Aorta (tissue), 5 donors: ENCODE measurements around the gene RALGAPA1. TPM values are rescaled to one million over a fixed set of nuclear protein-coding genes. Genes with fewer than 3 reads are reported as not detected.
"Not testable (repeated sequence)": the region's sequence is repeated elsewhere in the genome, so short reads cannot be mapped to it uniquely, and the experiment has no call there.

ENCODE experiments used
- ATAC-seq: fragments of 200-7000 bp; cut with Tn5 transposase; one replicate; pipeline ENCODE4 v1.9.1; 2022; ENCODE audit warnings: moderate library complexity; ENCODE audit not compliant: low FRiP score
- DNase-seq, 2 donors: peaks; one replicate each; pipeline ENCODE4 v3.0.0-alpha.2; 2020
- H3K27ac ChIP-seq, 2 donors: one replicate each; pipeline ENCODE4 v1.5.1; 2013; ENCODE audit warnings: low read length in 2 of 2, mild to moderate bottlenecking in 2 of 2, moderate library complexity in 2 of 2, control low read depth in 1 of 2, inconsistent platforms in 1 of 2, low read depth in 1 of 2
- H3K27me3 ChIP-seq, 2 donors: one replicate each; pipeline ENCODE4 v1.6.1; 2013; ENCODE audit warnings: control low read depth in 1 of 2, low read length in 1 of 2, mild to moderate bottlenecking in 1 of 2, moderate library complexity in 1 of 2; ENCODE audit not compliant: insufficient read depth in 2 of 2, control insufficient read depth in 1 of 2
- H3K36me3 ChIP-seq, 2 donors: one replicate each; pipeline ENCODE4 v1.6.1; 2013; ENCODE audit warnings: control low read depth in 1 of 2, low read length in 1 of 2, mild to moderate bottlenecking in 1 of 2; ENCODE audit not compliant: insufficient read depth in 2 of 2, control insufficient read depth in 1 of 2
- H3K4me1 ChIP-seq, 2 donors: one replicate each; pipeline ENCODE4 v1.6.1; 2013; ENCODE audit warnings: low read length in 2 of 2, control low read depth in 1 of 2, mild to moderate bottlenecking in 1 of 2, moderate library complexity in 1 of 2; ENCODE audit not compliant: insufficient read depth in 2 of 2, control insufficient read depth in 1 of 2
- H3K4me3 ChIP-seq, 2 donors: one replicate each; pipeline ENCODE4 v1.5.1; 2013; ENCODE audit warnings: low read length in 2 of 2, control low read depth in 1 of 2, mild to moderate bottlenecking in 1 of 2
- H3K9me3 ChIP-seq: one replicate; pipeline ENCODE4 v1.6.1; 2013; ENCODE audit warnings: mild to moderate bottlenecking, low read length; ENCODE audit not compliant: control insufficient read depth
- WGBS, 2 donors: extraction: QIAGEN DNeasy Blood & Tissue Kit; methylation state at CpG; one replicate each; pipeline ENCODE4 v1.1.7; 2013; 5-methylcytosine and 5-hydroxymethylcytosine counted together
- intact Hi-C, 2 donors: fragments of 100-400 bp; cut with DNase I; formaldehyde crosslinking; loops; one replicate each; pipeline versions ENCODE4 v1.14.2 to v1.15.0; 2022
- polyA plus RNA-seq, 2 donors: library from polyadenylated mRNA; stranded (reverse); fragments of 200-250 nt; gene quantifications; one replicate each; pipeline ENCODE4 v1.2.3, GENCODE V29; 2013
- total RNA-seq, 2 donors: library from RNA; stranded (reverse); fragmentation: NEBNext Ultra II Directional; extraction: Animal tissue kit (Norgen Biotek cat#: 25700); gene quantifications; one replicate each; pipeline ENCODE4 v1.2.1, GENCODE V29; 2021
- donor health status: healthy with polysubstance abuse.
- donor health status: Bipolar disorder and iron deficiency.
- donor health status: DM: no; HTN: no; CAD: no.
- donor health status: DM: no; HTN: no; CAD: no.
- donor health status: DM: yes; HTN: yes; CAD: no.

The RALGAPA1 gene
- total and polyA plus RNA-seq, 4 donors = 5.1 to 91.0 (median 56.2) TPM

DNA sequence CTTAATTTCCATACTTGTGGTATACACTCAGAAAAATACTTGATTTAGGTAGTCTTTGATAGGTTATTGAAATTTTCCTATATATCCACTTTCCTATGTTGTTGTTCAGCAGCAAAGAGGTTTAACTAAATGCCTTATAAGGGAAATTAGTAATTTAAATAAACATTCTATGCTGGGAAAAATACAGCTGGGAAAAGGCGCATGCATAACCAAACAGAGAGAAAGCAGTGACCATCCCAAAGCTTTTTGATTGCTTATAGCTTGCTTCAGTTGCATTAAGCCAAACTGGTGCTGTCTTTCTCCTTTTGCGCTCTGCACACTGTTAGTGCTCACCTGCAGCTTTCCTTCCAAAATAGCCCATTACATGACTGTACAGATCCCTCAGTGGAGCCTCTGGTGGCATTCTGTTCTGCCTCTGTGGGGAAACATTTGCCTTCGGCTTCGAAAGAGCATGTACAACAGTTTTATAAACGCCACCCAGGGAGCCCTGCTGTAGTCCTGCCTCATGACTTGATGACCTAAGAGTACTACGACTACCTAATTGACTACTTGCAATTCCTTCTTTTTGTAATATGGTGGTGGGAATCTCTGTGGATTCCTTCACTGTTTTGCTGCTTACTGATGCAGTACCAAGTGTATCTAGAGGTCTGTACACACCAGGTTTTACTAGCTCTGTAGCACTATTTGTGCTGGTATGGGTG is 120.8 kb downstream of the RALGAPA1 start:
- H3K9me3 ChIP-seq = no peaks in the 10 kb centered on the region
- H3K4me3 ChIP-seq = no peak overlapping the region
- no peak for DNase-seq
- WGBS, 2 donors = 88 to 90% methylated on average over 6 of the region's 6 CpGs
- H3K36me3 ChIP-seq = peaks cover 3% of the 10 kb centered on the region in 2 donors
- no peak for ATAC-seq
- no peaks in the 10 kb centered on the region for H3K4me1 ChIP-seq
- no peaks in the 10 kb centered on the region for H3K27me3 ChIP-seq
- intact Hi-C loops = no loop called here
- no peak overlapping the region for H3K27ac ChIP-seq

- no peak for ATAC-seq
- WGBS, 2 donors = 4 to 5% methylated on average over 1 of the region's 1 CpG
- no peak for DNase-seq
- no peaks in the 10 kb centered on the region for H3K27me3 ChIP-seq
- H3K9me3 ChIP-seq = no peaks in the 10 kb centered on the region
- peaks cover 3% of the 10 kb centered on the region in 2 donors for H3K36me3 ChIP-seq
- intact Hi-C loops = no loop called here
- no peak overlapping the region for H3K4me3 ChIP-seq
- H3K4me1 ChIP-seq = no peaks in the 10 kb centered on the region
- H3K27ac ChIP-seq = no peak overlapping the region
Observed at GRCh38 chr14:35687335-35687939, 121.7 kb downstream of the RALGAPA1 start.

DNA sequence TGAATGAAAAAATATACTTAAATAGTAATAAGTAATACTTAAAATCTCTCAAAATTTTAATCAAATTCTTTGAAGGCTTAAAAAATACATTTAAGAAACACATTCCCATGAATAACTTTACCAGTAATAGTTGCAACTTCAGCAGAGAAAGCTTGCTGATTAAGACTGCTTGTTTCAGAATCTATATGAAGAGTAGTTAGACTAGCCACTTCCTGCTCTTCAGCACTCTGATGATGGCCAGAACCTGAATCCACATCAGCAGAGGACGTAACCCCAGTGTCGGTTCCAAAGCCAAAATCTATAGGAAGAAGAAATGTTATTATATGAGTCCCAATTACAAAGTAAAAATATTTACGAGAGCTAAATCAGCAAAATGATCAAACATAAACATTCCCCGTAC is 125.4 kb downstream of the RALGAPA1 start:
- H3K4me3 ChIP-seq, intact Hi-C loops, H3K27ac ChIP-seq, H3K36me3 ChIP-seq, ATAC-seq, H3K27me3 ChIP-seq, H3K9me3 ChIP-seq, H3K4me1 ChIP-seq, DNase-seq: not testable (repeated sequence)
- WGBS, 2 donors = 84 to 87% methylated on average over 4 of the region's 4 CpGs

DNA sequence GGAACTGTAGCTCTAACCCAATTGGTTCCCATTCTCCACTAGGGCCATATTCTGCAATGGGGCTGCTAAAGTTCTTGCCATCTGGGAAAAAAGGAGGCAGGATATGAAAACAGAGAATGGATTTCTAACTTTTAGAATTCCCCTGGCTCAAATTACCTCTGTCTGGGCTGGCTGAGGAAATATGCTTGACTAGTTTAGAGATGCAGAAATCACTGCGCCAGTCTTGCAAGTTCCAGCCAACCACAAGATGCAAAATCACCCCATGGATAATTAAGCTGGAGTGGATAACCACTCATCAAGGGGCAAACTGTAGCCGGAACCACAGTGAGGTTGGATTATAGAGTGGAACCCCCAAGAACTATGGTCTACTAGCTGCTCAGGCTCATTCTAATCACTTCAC is 126.3 kb downstream of the RALGAPA1 start:
- ATAC-seq = no peak

DNA sequence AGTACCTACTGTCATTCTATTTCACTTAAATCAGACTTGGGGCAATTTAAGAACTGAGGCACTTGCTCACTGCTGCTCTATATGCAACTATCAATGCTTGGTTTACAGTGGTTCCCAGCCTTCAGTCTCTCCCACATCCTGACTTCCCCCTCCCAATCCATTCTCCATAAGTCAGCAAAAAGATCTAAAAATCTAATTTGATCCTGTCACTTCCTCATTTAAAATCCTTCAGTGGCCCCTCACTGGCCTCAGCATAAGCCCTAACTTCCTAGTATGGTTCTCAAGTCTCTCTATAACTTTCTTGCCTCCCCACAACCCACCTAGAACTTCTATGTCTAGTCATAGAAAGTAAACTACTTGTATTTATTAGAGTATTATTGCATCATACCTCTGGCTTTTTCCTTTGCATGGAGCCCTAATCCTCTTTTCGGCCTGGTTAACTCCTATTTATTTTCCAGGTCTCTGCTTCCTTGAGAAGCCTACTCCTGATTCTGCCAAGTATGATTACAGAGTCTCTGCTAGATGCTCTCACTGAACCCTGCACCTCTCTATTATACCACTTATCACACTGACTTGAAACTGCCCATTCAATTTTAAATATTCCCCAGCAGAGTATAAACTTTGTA is 130.6 kb downstream of the RALGAPA1 start:
- H3K27ac ChIP-seq = no peak overlapping the region
- no peaks in the 10 kb centered on the region for H3K4me1 ChIP-seq
- H3K9me3 ChIP-seq = no peaks in the 10 kb centered on the region
- ATAC-seq (no peak), DNase-seq (no peak)
- peaks cover 0 to 2% of the 10 kb centered on the region in 2 donors for H3K36me3 ChIP-seq
- no peaks in the 10 kb centered on the region for H3K27me3 ChIP-seq
- WGBS, 2 donors = 87 to 93% methylated on average over 1 of the region's 1 CpG
- intact Hi-C loops = no loop called here
- no peak overlapping the region for H3K4me3 ChIP-seq

More for the DNA sequence above, 126.3 kb downstream of the RALGAPA1 start:
- Histone ChIP-seq H3K27ac (no peak overlapping the region), H3K9me3 (no peaks in the 10 kb centered on the region), H3K4me1 (no peaks in the 10 kb centered on the region), H3K36me3 (peaks cover 0 to 2% of the 10 kb centered on the region in 2 donors), H3K4me3 (no peak overlapping the region), H3K27me3 (no peaks in the 10 kb centered on the region)
- intact Hi-C loops = no loop called here
- 91 to 97% methylated on average over 2 of the region's 2 CpGs for WGBS, 2 donors
- DNase-seq = no peak

GRCh38 chr14:35669782-35670181 is 139.3 kb downstream of the RALGAPA1 start:
- no peaks in the 10 kb centered on the region for H3K9me3 ChIP-seq
- H3K27me3 ChIP-seq = no peaks in the 10 kb centered on the region
- 81 to 83% methylated on average over 3 of the region's 3 CpGs for WGBS, 2 donors
- no peak for DNase-seq
- H3K4me1 ChIP-seq = no peaks in the 10 kb centered on the region
- H3K4me3 ChIP-seq = no peak overlapping the region
- intact Hi-C loops = no loop called here
- no peak overlapping the region for H3K27ac ChIP-seq
- ATAC-seq = no peak
- H3K36me3 ChIP-seq = peaks cover 0 to 2% of the 10 kb centered on the region in 2 donors

DNA sequence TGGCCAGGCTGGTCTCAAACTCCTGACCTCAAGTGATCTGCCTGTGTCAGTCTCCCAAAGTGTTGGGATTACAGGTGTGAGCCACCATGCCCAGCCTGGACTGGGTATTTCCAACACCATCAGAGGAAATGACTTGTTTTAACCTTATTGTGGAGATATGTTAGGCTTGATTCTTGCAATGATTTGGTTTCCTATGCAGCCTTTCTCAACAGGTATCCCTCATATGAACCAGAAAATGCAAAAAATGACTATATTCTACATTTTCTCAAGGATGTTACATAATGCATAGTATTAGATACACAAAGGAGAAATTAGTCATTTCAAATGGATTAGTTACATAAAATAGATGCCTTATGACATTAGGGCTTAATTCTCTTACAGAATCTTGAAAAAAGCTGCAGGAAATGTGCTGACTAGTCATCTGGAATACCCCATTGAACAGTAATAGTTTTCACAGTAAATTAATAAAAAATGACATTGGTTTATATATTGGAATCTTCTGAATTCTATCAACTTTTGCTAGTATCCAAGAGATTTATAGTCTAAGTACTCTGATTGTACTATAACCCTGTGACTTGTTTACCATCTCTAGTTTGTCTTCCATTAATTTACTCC is 142.6 kb downstream of the RALGAPA1 start:
- intact Hi-C loops = no loop called here
- ATAC-seq = no peak

DNA sequence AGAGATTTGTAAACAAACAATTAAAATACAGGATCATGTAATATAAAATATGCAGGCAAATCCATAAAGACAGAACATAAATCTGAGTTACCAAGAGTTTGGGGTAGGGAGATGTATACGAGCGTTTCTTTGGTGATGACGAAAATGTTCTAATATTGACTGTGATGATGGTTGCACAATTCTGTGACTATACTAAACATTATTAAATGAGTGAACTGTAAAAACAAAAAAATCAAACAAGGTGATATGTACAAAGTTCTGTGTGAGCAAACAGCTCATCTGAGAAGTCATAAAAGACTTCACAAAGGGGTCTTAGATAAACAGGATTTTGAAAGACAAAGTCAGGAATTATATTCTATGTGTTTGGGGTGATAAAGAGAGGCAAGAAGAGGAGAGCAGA is 147.2 kb downstream of the RALGAPA1 start:
- no peak for DNase-seq
- Histone ChIP-seq H3K27me3 (no peaks in the 10 kb centered on the region), H3K4me3 (no peak overlapping the region), H3K4me1 (no peaks in the 10 kb centered on the region), H3K9me3 (no peaks in the 10 kb centered on the region), H3K27ac (no peak overlapping the region), H3K36me3 (no peaks in the 10 kb centered on the region)
- intact Hi-C loops = no loop called here
- 96% methylated on average over 3 of the region's 3 CpGs for WGBS, 2 donors
- ATAC-seq = no peak

More for the DNA sequence above, 142.6 kb downstream of the RALGAPA1 start:
- Histone ChIP-seq H3K9me3 (no peaks in the 10 kb centered on the region), H3K27ac (no peak overlapping the region), H3K27me3 (no peaks in the 10 kb centered on the region), H3K36me3 (peaks cover 0 to 2% of the 10 kb centered on the region in 2 donors), H3K4me3 (no peak overlapping the region), H3K4me1 (no peaks in the 10 kb centered on the region)
- no peak for DNase-seq
